ENCODE results near the gene PHLPP1.

Gene PHLPP1

DNA sequence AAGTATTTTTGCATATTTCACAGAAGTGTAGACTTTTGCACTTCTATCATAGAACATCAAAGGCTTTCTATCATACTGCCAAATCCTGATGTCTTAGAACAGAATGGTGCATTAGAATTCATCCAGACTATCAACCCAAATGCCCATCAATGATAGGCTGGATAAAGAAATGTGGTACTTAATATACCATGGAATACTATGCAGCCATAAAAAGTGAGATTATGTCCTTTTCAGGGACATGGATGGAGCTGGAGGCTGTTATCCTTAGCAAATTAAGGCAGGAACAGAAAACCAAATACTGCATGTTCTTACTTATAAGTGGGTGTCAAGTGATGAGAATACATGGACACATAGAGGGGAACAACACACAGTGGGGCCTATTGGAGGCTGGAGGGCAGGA, 150.2 kb downstream of the PHLPP1 start:
- no peak overlapping the region for H3K4me3 ChIP-seq (ENCODE audit: low read depth, low read length)
- no peak for TF ChIP-seq CTCF (IDR thresholded peaks at IDR 0.05; ENCODE audit: low read depth, low read length)

DNA sequence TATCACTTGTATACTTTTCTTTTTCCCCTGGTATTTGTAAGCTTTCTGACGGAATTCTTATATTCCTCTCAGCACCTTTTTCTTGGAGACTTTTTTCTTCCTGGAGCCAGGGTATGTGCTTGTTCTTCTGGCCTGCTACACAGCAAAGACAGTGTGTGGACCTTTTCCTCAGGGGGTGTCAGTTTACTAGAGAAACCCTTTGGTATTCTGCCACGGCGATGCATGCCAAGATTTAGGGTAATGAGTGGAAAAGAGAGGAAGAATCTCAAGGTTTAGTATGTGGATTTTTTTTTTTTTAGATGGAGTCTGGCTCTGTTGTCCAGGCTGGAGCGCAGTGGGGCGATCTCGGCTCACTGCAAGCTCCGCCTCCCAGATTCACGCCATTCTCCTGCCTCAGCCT, 152.2 kb downstream of the PHLPP1 start:
- no peak for TF ChIP-seq CTCF (IDR thresholded peaks at IDR 0.05; ENCODE audit: low read depth, low read length)
- H3K4me3 ChIP-seq (ENCODE audit: low read depth, low read length), result no peak overlapping the region

DNA sequence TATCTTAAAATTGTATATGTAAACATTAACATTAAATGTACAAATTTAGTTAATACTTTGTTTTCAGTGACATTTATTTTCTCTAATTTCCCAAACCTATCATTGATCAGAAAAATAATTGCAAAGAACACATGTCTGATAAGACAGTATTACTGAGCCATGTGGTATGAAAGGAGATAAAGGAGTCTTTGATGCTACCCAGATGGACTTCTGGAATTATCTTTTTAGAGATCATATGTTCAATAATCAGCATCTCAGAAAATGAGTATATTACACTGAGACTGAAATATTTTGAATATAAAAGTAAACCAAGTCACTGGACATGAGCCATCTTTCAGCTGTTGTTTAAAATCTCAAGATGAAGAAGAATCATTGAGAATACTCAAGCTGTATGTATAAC, 153.3 kb downstream of the PHLPP1 start:
- no peak for TF ChIP-seq CTCF (IDR thresholded peaks at IDR 0.05; ENCODE audit: low read depth, low read length)
- H3K4me3 ChIP-seq (ENCODE audit: low read depth, low read length), result no peak overlapping the region

DNA sequence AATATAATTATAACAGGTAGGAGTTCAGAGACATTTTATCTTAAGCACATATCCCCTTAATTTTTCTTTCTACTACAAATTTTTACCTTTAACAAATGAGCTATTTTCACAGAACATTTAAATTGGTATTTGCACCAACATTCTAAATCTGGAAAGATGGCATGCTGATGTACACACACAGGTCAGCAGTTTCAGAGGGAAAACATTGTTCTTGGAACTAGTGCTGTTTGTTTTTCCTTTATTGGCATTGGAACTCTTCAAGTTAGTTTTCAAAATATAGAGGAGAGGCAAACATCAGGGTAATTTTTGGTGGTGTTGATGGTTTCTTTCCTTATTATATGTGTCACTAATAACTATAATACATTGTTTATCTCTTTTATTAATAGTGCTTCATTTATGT, 155.3 kb downstream of the PHLPP1 start:
- no peak overlapping the region for H3K4me3 ChIP-seq (ENCODE audit: low read depth, low read length)
- no peak for TF ChIP-seq CTCF (IDR thresholded peaks at IDR 0.05; ENCODE audit: low read depth, low read length)

- TF ChIP-seq CTCF (IDR thresholded peaks at IDR 0.05; ENCODE audit: low read depth, low read length), result no peak
These were observed 160.0 kb downstream of the PHLPP1 start for GRCh38 chr18:62875323-62875722.

DNA sequence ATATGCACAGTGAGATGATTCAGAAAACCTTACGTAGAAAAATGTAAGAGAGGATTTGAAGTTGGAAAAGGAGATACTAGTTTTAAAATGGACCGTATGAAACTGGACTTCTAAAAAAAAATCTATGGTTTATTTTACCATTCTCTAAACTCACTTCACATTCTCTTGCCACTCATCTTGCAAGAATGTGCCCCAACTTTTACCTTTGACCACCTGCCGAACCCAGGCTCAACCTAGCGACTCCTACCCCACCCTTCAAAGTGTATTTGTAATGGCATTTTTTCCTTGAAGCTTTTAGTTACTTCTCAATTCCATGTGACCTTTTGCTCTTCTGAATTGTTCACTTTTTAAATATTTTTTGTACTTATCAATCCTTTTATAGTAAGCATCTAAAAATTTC, 160.8 kb downstream of the PHLPP1 start:
- no peak overlapping the region for H3K4me3 ChIP-seq (ENCODE audit: low read depth, low read length)
- no peak for TF ChIP-seq CTCF (IDR thresholded peaks at IDR 0.05; ENCODE audit: low read depth, low read length)

More at GRCh38 chr18:62875323-62875722, 160.0 kb downstream of the PHLPP1 start:
- no peak overlapping the region for H3K4me3 ChIP-seq (ENCODE audit: low read depth, low read length)

GRCh38 chr18:62876828-62877227, 161.5 kb downstream of the PHLPP1 start:
- no peak for TF ChIP-seq CTCF (IDR thresholded peaks at IDR 0.05; ENCODE audit: low read depth, low read length)
- H3K4me3 ChIP-seq (ENCODE audit: low read depth, low read length), result no peak overlapping the region

Measured in WI38 (cell line).